HepG2 (cell line): Measurements from ENCODE around the gene HPDL.

ENCODE experiments used
- HDAC2 ChIP-seq: sonication (generic); formaldehyde crosslinking; IDR thresholded peaks from 2 replicates; pipeline ENCODE4 v1.4.0; 2020; ENCODE audit warnings: missing genetic modification reagents
- JUND ChIP-seq: sonication (generic); formaldehyde crosslinking; IDR thresholded peaks from 2 replicates; pipeline ENCODE4 v1.8.0; 2022; ENCODE audit warnings: mild to moderate bottlenecking, missing genetic modification reagents
- TF ChIP-seq, protein P1 (sequence below): sonication (generic); formaldehyde crosslinking; IDR thresholded peaks from 2 replicates; pipeline ENCODE4 v1.5.0; 2020; ENCODE audit warnings: mild to moderate bottlenecking, missing genetic modification reagents, moderate library complexity

- TF ChIP-seq, protein P1, sequence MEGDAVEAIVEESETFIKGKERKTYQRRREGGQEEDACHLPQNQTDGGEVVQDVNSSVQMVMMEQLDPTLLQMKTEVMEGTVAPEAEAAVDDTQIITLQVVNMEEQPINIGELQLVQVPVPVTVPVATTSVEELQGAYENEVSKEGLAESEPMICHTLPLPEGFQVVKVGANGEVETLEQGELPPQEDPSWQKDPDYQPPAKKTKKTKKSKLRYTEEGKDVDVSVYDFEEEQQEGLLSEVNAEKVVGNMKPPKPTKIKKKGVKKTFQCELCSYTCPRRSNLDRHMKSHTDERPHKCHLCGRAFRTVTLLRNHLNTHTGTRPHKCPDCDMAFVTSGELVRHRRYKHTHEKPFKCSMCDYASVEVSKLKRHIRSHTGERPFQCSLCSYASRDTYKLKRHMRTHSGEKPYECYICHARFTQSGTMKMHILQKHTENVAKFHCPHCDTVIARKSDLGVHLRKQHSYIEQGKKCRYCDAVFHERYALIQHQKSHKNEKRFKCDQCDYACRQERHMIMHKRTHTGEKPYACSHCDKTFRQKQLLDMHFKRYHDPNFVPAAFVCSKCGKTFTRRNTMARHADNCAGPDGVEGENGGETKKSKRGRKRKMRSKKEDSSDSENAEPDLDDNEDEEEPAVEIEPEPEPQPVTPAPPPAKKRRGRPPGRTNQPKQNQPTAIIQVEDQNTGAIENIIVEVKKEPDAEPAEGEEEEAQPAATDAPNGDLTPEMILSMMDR, result no peak
- TF ChIP-seq JUND (CRISPR knock-in tag) (no peak), HDAC2 (CRISPR knock-in tag) (no peak)
Measured at GRCh38 chr1:45317166-45317565, 9.5 kb upstream of the HPDL start.
